Esophagus squamous epithelium (tissue), 4 donors: ENCODE results near the gene DRD4.

Source experiments
- POLR2A ChIP-seq, 4 donors: fragments of 450-650 bp; IDR thresholded peaks; one replicate each; pipeline ENCODE4 v1.6.1; 2017; ENCODE audit warnings: antibody characterized with exemption in 4 of 4, mild to moderate bottlenecking in 4 of 4, moderate library complexity in 3 of 4
- TF ChIP-seq, protein P1 (sequence below), 6 experiments: fragments of 450-650 bp in 4 of 6; fragments of 200-600 bp in 2 of 6; sonication (generic) in 2 of 6; IDR thresholded peaks; one replicate each; pipeline ENCODE4 v1.5.1; 2016 to 2019; ENCODE audit warnings: antibody characterized with exemption in 6 of 6, mild to moderate bottlenecking in 4 of 6, moderate library complexity in 4 of 6

DNA sequence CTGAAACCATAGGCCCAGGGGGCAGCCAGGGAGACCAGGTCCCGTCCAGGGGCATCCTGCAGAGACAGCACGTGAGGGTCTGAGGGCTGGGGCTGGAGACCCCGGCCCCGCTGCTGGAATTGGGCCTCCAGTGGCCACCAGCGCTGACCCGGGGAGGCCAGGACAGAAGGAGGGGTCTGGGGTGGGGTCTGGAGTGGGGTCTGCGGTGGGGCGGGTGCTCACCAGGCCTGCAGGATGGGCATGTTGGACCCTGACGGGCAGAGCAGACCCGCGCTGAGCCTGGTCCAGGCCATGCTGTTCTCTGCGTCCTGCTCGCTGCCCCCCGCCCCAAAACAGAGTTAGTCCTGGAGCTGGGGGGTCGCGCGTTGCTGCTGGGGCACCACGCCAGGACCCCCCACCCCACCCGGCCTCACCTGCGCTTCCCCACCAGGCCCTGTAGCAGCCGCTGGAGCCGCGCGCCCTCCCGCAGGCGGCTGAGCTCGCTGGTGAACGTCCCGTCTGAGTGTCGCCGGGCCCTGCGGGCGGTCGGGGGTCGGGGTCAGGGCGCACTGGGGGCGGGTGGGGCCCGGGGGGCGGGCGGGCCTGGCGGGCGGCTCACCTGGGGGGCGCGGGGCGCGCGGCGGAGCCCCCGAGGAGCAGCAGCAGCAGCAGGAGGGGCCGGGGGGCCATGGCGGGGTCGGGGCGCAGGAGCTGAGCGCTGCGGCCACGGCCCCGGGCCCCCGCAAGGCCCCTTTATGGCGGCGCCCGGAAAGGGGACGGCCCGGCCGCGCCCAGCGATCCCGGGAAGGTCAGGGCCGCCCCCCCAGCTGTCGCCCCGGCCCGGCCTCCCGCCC lies 10.4 kb upstream of the DRD4 start, which contains the start of gene SCT:
- TF ChIP-seq, protein P1, sequence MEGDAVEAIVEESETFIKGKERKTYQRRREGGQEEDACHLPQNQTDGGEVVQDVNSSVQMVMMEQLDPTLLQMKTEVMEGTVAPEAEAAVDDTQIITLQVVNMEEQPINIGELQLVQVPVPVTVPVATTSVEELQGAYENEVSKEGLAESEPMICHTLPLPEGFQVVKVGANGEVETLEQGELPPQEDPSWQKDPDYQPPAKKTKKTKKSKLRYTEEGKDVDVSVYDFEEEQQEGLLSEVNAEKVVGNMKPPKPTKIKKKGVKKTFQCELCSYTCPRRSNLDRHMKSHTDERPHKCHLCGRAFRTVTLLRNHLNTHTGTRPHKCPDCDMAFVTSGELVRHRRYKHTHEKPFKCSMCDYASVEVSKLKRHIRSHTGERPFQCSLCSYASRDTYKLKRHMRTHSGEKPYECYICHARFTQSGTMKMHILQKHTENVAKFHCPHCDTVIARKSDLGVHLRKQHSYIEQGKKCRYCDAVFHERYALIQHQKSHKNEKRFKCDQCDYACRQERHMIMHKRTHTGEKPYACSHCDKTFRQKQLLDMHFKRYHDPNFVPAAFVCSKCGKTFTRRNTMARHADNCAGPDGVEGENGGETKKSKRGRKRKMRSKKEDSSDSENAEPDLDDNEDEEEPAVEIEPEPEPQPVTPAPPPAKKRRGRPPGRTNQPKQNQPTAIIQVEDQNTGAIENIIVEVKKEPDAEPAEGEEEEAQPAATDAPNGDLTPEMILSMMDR (IDR thresholded peaks at IDR 0.05), result no peak
- no peak for TF ChIP-seq POLR2A (IDR thresholded peaks at IDR 0.05)
